NCI-H1092 treated with DMSO at 0.1 percent for 48 hours (cell line): ENCODE data around the gene PPFIA1.
"Not testable (repeated sequence)": the region's sequence is repeated elsewhere in the genome, so short reads cannot be mapped to it uniquely, and the experiment has no call there.

Experiments used
- DNase-seq: peaks from one replicate; lab custom pipeline; 2025; lab: John Stamatoyannopoulos, UW

The PPFIA1 gene

GRCh38 chr11:70325824-70326223, 55.3 kb downstream of the PPFIA1 start:
- no peak for DNase-seq

GRCh38 chr11:70326365-70326811, 55.9 kb downstream of the PPFIA1 start:
- no peak for DNase-seq

- DNase-seq, result no peak
These were observed 56.3 kb downstream of the PPFIA1 start for GRCh38 chr11:70326833-70327232.

GRCh38 chr11:70327717-70328116, 57.2 kb downstream of the PPFIA1 start:
- DNase-seq, result no peak

GRCh38 chr11:70328556-70328955, 58.1 kb downstream of the PPFIA1 start:
- no peak for DNase-seq

- DNase-seq, result not testable (repeated sequence)
These were observed 60.9 kb downstream of the PPFIA1 start for GRCh38 chr11:70331320-70331843.

GRCh38 chr11:70331901-70332300, 61.4 kb downstream of the PPFIA1 start:
- DNase-seq, result no peak

GRCh38 chr11:70332567-70332966, 62.1 kb downstream of the PPFIA1 start:
- DNase-seq, result no peak

- no peak for DNase-seq
These were observed 62.8 kb downstream of the PPFIA1 start for GRCh38 chr11:70333261-70333660.

- DNase-seq, result no peak
These were observed 64.0 kb downstream of the PPFIA1 start for GRCh38 chr11:70334351-70334995.

- DNase-seq, result no peak
These were observed 65.0 kb downstream of the PPFIA1 start for GRCh38 chr11:70335511-70335910.

- DNase-seq, result no peak
These were observed 68.1 kb downstream of the PPFIA1 start for GRCh38 chr11:70338594-70338993.

GRCh38 chr11:70339066-70339465, 68.6 kb downstream of the PPFIA1 start:
- no peak for DNase-seq

- DNase-seq, result no peak
These were observed 71.5 kb downstream of the PPFIA1 start for GRCh38 chr11:70341881-70342429.

- DNase-seq, result no peak
These were observed 73.1 kb downstream of the PPFIA1 start for GRCh38 chr11:70343636-70344035.

GRCh38 chr11:70348191-70348590, 77.7 kb downstream of the PPFIA1 start:
- no peak for DNase-seq

- no peak for DNase-seq
These were observed 78.1 kb downstream of the PPFIA1 start for GRCh38 chr11:70348608-70349007.

- no peak for DNase-seq
These were observed 81.2 kb downstream of the PPFIA1 start for GRCh38 chr11:70351646-70352045.

GRCh38 chr11:70352100-70352499, 81.6 kb downstream of the PPFIA1 start:
- DNase-seq, result no peak

- DNase-seq, result no peak
These were observed 82.1 kb downstream of the PPFIA1 start for GRCh38 chr11:70352601-70353000.

GRCh38 chr11:70353329-70353728, 82.8 kb downstream of the PPFIA1 start:
- DNase-seq, result no peak

- no peak for DNase-seq
These were observed 83.5 kb downstream of the PPFIA1 start for GRCh38 chr11:70353900-70354568.

- no peak for DNase-seq
These were observed 84.1 kb downstream of the PPFIA1 start for GRCh38 chr11:70354629-70355028.
